H1 (cell line): ENCODE results near the gene TUBD1. TPM values are rescaled to one million over a fixed set of nuclear protein-coding genes. Genes with fewer than 3 reads are reported as not detected.

ENCODE experiments used
- CBX5 ChIP-seq: fragments of 300-800, 300-1000 bp; sonication (generic); IDR thresholded peaks from 2 replicates; pipeline ENCODE4 v1.7.1; 2016; ENCODE audit warnings: antibody characterized with exemption, low read length, low read depth
- CEBPB ChIP-seq: IDR thresholded peaks from 2 replicates; pipeline ENCODE4 v1.6.1; 2012; ENCODE audit warnings: low read depth, low read length
- CHD1 ChIP-seq: IDR thresholded peaks from 2 replicates; pipeline ENCODE4 v1.6.1; 2012; ENCODE audit warnings: low read depth, low read length, improper control_type of control experiment
- GABPA ChIP-seq: IDR thresholded peaks from 2 replicates; pipeline ENCODE4 v1.6.1; 2011; ENCODE audit warnings: mild to moderate bottlenecking, low read length, moderate library complexity, borderline replicate concordance; ENCODE audit not compliant: insufficient read depth
- GTF2F1 ChIP-seq: IDR thresholded peaks from 2 replicates; pipeline ENCODE4 v1.6.1; 2012; ENCODE audit warnings: low read depth, low read length, improper control_type of control experiment, borderline replicate concordance
- KDM1A ChIP-seq: fragments of 200-600, 300-600 bp; sonication (generic); IDR thresholded peaks from 2 replicates; pipeline ENCODE4 v1.7.1; 2016; ENCODE audit warnings: mild to moderate bottlenecking, low read length, borderline replicate concordance
- POLR2A ChIP-seq, 2 experiments: IDR thresholded peaks; 1 replicate in 1 of 2; 2 replicates in 1 of 2; pipeline ENCODE4 v1.6.1; 2011; ENCODE audit warnings: low read depth in 2 of 2, low read length in 2 of 2, mild to moderate bottlenecking in 2 of 2; ENCODE audit errors: control extremely low read depth in 1 of 2
- POU5F1 ChIP-seq: IDR thresholded peaks from 2 replicates; pipeline ENCODE4 v1.6.1; 2011; ENCODE audit warnings: low read depth, mild to moderate bottlenecking, low read length, moderate library complexity
- RFX5 ChIP-seq: IDR thresholded peaks from 2 replicates; pipeline ENCODE4 v1.6.1; 2011; ENCODE audit warnings: low read depth, low read length, improper control_type of control experiment, borderline replicate concordance
- TCF12 ChIP-seq: IDR thresholded peaks from 2 replicates; pipeline ENCODE4 v1.6.1; 2011; ENCODE audit warnings: low read depth, mild to moderate bottlenecking, low read length
- polyA plus RNA-seq, 7 experiments: library from polyadenylated mRNA; depleted of rRNA in 3 of 7; stranded (reverse) in 5 of 7; unstranded in 2 of 7; fragments of >200 nt in 5 of 7; fragments of 200-250 nt in 2 of 7; gene quantifications; 1 replicate in 5 of 7; 2 replicates in 1 of 7; 4 replicates in 1 of 7; pipeline versions ENCODE4 v1.2.1 to v1.2.3, GENCODE V29; 2011 to 2013; ENCODE audit warnings: missing spikeins in 2 of 7, mixed read lengths in 2 of 7
- total RNA-seq: library from RNA; stranded (reverse); fragmentation: NEBNext Ultra II Directional; extraction: Animal tissue kit (Norgen Biotek cat#: 25700); gene quantifications from 2 replicates; pipeline ENCODE4 v1.2.1, GENCODE V29; 2021
- TF ChIP-seq, protein P1 (sequence below): fragments of 300-600 bp; sonication (generic); IDR thresholded peaks from 2 replicates; pipeline ENCODE4 v1.7.1; 2012; ENCODE audit warnings: low read length, moderate library complexity, mild to moderate bottlenecking, inconsistent platforms; ENCODE audit not compliant: insufficient replicate concordance

The TUBD1 gene
- total and polyA plus RNA-seq, 2 of the 8 experiments (the other 6 are each of a cell fraction or from before 2014, with no cell fraction given): 9.1 to 17.5 TPM

DNA sequence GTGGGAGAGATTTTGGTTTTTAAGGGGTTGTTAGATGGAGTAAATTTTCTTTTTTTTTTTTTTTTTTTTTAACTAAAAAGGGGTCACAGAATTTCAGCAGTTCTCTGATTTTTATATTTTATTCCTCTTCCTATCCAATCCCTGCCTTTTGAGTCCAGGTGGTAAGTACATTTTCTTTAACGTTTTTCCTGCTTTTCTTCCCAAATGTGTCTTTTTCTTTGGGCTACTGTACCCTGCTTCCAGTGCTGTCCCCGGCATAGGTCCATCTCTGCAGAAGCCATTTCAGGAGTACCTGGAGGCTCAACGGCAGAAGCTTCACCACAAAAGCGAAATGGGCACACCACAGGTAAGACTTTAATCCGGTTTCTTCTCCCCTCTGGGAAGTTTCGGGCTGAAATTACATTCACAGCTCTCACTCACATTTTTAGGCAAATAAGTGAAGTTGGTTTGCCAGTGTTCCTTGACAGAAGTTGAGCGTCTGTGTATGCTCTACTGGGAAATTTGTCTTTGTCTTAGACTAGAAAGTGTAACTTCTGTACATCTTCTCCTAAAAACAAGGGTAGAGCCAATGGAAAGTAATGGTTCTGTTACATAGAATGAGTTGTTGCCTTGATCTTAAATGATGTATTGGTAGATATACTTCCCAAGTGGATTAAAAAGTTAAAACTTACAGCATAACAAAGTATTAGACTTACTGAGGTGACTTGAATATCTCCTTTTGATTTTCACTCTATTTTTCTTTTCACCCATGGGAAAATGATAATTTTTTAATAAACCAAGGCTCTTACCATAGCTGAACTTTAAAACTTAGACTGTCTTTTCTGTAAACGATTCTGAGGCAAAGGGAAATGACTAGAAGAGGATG, 54.5 kb downstream of the TUBD1 start (continued):
- TF ChIP-seq, protein P1, sequence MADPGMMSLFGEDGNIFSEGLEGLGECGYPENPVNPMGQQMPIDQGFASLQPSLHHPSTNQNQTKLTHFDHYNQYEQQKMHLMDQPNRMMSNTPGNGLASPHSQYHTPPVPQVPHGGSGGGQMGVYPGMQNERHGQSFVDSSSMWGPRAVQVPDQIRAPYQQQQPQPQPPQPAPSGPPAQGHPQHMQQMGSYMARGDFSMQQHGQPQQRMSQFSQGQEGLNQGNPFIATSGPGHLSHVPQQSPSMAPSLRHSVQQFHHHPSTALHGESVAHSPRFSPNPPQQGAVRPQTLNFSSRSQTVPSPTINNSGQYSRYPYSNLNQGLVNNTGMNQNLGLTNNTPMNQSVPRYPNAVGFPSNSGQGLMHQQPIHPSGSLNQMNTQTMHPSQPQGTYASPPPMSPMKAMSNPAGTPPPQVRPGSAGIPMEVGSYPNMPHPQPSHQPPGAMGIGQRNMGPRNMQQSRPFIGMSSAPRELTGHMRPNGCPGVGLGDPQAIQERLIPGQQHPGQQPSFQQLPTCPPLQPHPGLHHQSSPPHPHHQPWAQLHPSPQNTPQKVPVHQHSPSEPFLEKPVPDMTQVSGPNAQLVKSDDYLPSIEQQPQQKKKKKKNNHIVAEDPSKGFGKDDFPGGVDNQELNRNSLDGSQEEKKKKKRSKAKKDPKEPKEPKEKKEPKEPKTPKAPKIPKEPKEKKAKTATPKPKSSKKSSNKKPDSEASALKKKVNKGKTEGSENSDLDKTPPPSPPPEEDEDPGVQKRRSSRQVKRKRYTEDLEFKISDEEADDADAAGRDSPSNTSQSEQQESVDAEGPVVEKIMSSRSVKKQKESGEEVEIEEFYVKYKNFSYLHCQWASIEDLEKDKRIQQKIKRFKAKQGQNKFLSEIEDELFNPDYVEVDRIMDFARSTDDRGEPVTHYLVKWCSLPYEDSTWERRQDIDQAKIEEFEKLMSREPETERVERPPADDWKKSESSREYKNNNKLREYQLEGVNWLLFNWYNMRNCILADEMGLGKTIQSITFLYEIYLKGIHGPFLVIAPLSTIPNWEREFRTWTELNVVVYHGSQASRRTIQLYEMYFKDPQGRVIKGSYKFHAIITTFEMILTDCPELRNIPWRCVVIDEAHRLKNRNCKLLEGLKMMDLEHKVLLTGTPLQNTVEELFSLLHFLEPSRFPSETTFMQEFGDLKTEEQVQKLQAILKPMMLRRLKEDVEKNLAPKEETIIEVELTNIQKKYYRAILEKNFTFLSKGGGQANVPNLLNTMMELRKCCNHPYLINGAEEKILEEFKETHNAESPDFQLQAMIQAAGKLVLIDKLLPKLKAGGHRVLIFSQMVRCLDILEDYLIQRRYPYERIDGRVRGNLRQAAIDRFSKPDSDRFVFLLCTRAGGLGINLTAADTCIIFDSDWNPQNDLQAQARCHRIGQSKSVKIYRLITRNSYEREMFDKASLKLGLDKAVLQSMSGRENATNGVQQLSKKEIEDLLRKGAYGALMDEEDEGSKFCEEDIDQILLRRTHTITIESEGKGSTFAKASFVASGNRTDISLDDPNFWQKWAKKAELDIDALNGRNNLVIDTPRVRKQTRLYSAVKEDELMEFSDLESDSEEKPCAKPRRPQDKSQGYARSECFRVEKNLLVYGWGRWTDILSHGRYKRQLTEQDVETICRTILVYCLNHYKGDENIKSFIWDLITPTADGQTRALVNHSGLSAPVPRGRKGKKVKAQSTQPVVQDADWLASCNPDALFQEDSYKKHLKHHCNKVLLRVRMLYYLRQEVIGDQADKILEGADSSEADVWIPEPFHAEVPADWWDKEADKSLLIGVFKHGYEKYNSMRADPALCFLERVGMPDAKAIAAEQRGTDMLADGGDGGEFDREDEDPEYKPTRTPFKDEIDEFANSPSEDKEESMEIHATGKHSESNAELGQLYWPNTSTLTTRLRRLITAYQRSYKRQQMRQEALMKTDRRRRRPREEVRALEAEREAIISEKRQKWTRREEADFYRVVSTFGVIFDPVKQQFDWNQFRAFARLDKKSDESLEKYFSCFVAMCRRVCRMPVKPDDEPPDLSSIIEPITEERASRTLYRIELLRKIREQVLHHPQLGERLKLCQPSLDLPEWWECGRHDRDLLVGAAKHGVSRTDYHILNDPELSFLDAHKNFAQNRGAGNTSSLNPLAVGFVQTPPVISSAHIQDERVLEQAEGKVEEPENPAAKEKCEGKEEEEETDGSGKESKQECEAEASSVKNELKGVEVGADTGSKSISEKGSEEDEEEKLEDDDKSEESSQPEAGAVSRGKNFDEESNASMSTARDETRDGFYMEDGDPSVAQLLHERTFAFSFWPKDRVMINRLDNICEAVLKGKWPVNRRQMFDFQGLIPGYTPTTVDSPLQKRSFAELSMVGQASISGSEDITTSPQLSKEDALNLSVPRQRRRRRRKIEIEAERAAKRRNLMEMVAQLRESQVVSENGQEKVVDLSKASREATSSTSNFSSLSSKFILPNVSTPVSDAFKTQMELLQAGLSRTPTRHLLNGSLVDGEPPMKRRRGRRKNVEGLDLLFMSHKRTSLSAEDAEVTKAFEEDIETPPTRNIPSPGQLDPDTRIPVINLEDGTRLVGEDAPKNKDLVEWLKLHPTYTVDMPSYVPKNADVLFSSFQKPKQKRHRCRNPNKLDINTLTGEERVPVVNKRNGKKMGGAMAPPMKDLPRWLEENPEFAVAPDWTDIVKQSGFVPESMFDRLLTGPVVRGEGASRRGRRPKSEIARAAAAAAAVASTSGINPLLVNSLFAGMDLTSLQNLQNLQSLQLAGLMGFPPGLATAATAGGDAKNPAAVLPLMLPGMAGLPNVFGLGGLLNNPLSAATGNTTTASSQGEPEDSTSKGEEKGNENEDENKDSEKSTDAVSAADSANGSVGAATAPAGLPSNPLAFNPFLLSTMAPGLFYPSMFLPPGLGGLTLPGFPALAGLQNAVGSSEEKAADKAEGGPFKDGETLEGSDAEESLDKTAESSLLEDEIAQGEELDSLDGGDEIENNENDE: no peak
- TF ChIP-seq KDM1A (no peak), TCF12 (no peak), CHD1 (peak; percentile 95), GTF2F1 (no peak), CEBPB (no peak), RFX5 (no peak), GABPA (no peak), POU5F1 (no peak), CBX5 (no peak), POLR2A (IDR thresholded peaks at IDR 0.05; ENCODE audit: control extremely low read depth in 1 of 2, low read depth in 2 of 2, low read length in 2 of 2) (peak; percentile 36 to 92)
